ENCODE data around the gene PML.
A peak's percentile ranks its signal among the peaks of the same experiment; 100 is the strongest.

PML gene

DNA sequence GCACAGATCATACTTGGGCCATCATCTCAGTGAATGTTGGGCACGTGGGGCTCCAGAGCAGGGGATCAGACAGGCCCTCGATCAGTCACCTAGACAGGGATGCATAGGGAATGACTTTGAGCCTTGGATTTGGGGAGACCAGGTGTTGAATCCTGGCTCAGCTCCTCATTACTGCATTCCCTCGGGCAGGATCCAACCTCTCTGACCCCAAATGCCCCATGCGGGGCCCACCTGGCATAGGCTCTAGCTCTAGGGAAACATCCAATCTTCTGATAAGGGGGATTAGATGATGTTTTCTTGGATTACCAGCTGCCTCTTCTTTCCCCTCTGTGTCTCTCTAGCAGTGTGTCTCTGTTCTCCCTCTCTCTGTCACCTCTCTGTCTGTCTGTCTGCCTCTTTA is 45.5 kb upstream of the PML start:
- DNase-seq (ENCODE audit: low read depth) = no peak
- in situ Hi-C loops (cut with HindIII; ENCODE audit: low sequenced_read_pairs) = no loop called here
- H3K4me3 ChIP-seq (ENCODE audit: low read depth, low read length) = no peak overlapping the region
- TF ChIP-seq, protein P1, sequence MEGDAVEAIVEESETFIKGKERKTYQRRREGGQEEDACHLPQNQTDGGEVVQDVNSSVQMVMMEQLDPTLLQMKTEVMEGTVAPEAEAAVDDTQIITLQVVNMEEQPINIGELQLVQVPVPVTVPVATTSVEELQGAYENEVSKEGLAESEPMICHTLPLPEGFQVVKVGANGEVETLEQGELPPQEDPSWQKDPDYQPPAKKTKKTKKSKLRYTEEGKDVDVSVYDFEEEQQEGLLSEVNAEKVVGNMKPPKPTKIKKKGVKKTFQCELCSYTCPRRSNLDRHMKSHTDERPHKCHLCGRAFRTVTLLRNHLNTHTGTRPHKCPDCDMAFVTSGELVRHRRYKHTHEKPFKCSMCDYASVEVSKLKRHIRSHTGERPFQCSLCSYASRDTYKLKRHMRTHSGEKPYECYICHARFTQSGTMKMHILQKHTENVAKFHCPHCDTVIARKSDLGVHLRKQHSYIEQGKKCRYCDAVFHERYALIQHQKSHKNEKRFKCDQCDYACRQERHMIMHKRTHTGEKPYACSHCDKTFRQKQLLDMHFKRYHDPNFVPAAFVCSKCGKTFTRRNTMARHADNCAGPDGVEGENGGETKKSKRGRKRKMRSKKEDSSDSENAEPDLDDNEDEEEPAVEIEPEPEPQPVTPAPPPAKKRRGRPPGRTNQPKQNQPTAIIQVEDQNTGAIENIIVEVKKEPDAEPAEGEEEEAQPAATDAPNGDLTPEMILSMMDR (IDR thresholded peaks at IDR 0.05; ENCODE audit: low read depth, low read length, missing control alignments) = no peak

DNA sequence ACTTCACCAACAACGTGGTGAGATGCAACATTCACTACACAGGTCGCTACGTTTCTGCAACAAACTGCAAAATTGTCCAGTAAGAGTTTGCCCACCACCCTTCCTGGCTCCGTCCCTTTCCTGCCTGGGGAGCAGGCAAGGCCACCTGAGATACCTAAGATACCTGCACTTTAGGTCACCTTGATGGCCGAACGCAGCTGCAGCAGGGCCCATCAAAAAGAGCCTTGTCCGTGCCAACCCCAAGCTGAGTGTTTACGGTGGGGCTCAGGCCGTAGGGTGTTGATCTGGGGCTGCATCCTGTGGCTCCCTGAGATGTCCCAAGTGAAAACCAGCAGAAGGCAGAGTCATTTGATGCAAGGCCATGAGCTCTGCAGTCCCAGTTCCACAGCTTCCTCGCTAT is 45.0 kb upstream of the PML start:
- in situ Hi-C loops (cut with HindIII; ENCODE audit: low sequenced_read_pairs) = no loop called here
- no peak overlapping the region for H3K4me3 ChIP-seq (ENCODE audit: low read depth, low read length)
- TF ChIP-seq, protein P1 (IDR thresholded peaks at IDR 0.05; ENCODE audit: low read depth, low read length, missing control alignments) = no peak
- DNase-seq (ENCODE audit: low read depth) = no peak

DNA sequence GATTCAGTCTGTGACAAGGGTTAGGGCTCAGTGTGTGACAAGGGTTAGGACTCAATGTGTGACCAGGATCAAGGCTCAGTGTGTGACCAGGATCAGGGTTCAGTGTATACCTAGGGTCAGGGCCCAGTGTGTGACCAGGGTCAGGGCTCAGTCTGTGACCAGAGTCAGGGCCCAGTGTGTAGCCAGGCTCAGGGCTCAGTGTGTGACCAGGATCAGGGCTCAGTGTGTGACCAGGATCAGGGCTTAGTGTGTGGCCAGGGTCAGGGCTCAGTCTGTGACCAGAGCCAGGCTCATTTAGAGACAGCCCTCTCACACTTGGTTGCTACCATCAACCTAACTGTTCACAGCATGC is 44.1 kb upstream of the PML start:
- H3K4me3 ChIP-seq (ENCODE audit: low read depth, low read length) = no peak overlapping the region
- TF ChIP-seq, protein P1 (IDR thresholded peaks at IDR 0.05; ENCODE audit: low read depth, low read length, missing control alignments) = no peak
- in situ Hi-C loops (cut with HindIII; ENCODE audit: low sequenced_read_pairs) = no loop called here
- no peak for DNase-seq (ENCODE audit: low read depth)

DNA sequence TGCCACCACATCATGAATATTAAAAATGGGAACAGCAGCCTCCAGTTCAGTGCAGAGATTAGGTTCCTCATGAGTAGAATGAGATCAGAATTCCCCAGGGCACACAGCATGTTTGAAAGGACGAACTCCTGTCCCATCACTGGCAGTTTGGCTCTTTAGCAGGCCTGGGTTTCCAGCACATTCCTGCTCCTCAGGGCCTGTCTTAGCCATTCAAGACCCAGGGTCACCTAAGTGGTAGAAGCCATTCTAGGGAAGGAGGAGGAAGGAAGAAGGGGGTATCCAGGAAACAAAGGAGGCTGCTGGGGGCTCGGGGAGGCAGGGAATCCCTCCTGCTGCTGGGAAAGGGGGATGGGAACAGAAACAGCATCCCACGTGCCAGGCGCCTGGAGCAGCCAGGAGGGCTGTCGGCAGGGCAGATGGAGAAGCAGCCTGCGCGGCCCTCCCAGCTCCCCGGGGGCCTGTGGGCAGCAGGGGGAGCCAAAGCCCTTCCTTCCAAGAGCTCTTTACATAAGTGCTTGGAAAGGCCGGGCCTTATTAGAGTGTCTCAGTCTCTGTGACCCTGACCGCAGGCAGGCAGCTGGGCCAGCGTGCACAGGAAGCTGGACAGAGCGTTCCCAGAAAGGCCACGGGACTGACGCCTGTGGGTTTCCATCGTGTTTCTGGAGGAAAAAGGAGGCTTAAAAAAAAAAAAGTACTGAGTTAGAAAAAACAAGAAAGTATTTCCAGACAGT is 43.5 kb upstream of the PML start:
- peak; percentile 97 for DNase-seq (ENCODE audit: low read depth)
- in situ Hi-C loops (cut with HindIII; ENCODE audit: low sequenced_read_pairs) = no loop called here
- TF ChIP-seq, protein P1 (IDR thresholded peaks at IDR 0.05; ENCODE audit: low read depth, low read length, missing control alignments) = peak; percentile 82
- no peak overlapping the region for H3K4me3 ChIP-seq (ENCODE audit: low read depth, low read length)

DNA sequence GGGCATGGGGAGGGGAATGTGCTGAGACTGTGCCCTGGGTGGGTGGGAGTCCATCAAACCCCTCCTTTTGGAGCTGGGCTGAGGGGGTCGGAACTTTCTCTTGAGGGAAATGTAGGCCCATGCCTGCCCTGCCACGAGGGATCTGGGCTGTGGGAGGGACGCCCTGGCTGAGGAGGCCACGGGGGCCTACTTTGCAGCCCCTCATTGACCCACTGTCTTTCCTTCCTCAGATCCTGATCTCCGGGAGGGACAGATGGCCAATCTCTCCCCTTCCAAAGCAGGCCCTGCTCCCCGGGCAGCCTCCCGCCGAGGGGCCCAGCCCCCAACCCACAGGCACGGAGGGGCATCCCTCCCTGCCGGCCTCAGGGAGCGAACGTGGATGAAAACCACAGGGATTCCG is 42.9 kb upstream of the PML start:
- in situ Hi-C loops (cut with HindIII; ENCODE audit: low sequenced_read_pairs) = no loop called here
- DNase-seq (ENCODE audit: low read depth) = no peak
- TF ChIP-seq, protein P1 (IDR thresholded peaks at IDR 0.05; ENCODE audit: low read depth, low read length, missing control alignments) = no peak
- no peak overlapping the region for H3K4me3 ChIP-seq (ENCODE audit: low read depth, low read length)

DNA sequence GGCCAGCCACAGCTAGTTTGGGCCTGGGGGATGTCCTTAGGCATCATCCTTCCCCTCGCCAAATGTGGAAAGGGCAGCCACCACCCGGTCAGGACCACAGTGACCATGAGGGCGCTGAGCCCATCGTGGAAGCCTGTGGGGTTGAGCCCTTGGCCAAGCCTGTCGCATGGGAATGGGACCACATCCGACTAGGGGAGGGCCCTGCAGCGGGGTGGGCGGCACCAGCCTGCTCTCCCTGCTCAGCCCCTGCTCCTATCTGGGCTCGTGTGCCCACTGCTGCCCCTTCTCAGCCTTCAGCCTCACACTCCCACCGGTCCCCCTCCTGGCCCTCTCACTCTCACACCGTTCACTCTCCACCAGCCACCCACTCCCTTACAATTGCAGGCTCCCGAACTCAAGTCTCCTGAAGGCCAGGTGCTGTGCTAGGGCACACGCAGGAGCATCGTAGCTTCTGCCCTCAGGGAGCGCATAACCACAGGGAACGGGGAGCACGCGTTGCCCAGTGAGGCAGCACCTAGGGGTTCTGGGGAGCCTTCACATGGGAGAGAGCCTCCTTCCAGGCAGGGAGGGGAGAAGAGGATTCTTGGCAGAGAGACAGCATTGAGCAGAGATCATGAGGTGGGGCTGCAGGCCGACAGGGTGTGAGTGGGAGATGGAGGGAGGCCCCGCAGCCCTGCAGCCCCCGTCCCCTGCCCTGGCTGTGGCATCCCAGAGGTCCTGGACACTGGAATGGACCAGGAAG is 42.2 kb upstream of the PML start:
- in situ Hi-C loops (cut with HindIII; ENCODE audit: low sequenced_read_pairs) = no loop called here
- H3K4me3 ChIP-seq (ENCODE audit: low read depth, low read length) = no peak overlapping the region

More for the DNA sequence above, 42.2 kb upstream of the PML start:
- TF ChIP-seq, protein P1 (IDR thresholded peaks at IDR 0.05; ENCODE audit: low read depth, low read length, missing control alignments) = no peak
- no peak for DNase-seq (ENCODE audit: low read depth)

All from astrocyte of the cerebellum (primary cell).